SK-N-SH treated with all-trans-retinoic acid at 6 μM for 48 hours (cell line): Measurements from ENCODE around the gene KMO.

Source experiments
- ESRRG ChIP-seq: fragments of 250-450 bp; sonication (Bioruptor Pico); IDR thresholded peaks from 2 replicates; pipeline ENCODE4 v1.6.1; 2021; ENCODE audit warnings: mild to moderate bottlenecking
- RARB ChIP-seq: fragments of 250-450 bp; sonication (Bioruptor Pico); IDR thresholded peaks from 2 replicates; pipeline ENCODE4 v1.8.0; 2021; ENCODE audit warnings: mild to moderate bottlenecking, moderate library complexity
- ZFP3 ChIP-seq: fragments of 250-450 bp; sonication (Bioruptor Pico); IDR thresholded peaks from 2 replicates; pipeline ENCODE4 v1.5.0; 2020; ENCODE audit warnings: mild to moderate bottlenecking, moderate library complexity

DNA sequence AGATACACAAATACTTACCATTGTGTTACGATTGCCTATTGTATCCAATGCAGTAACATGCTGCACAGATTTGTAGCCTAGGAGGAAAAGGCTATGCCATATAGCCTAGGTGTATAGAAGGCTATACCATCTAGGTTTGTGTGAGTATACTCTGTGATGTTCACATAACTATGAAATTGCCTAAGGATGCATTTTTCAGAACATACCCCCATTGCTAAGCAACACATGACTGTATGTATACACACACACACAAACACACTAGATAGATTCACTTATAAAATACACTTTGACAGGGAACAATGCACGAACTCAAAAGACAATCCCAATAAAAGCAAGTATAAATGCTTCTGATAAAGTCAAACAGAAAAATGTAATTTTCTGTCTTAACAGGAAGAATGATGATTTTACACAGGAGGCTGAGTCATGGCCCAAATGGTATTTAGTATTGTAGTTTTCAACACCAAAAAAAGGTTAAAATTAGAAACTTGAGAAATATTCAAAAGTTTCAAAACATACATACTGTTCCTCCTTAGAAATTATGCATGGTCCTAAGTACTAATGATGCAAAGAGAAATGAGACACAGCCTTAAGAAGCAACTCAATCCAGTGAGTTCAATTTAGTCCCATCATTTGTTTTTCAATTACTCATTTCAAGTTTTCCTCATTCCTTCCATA lies 24.9 kb upstream of the KMO start:
- TF ChIP-seq ZFP3 (CRISPR knock-in tag) (no peak), RARB (CRISPR knock-in tag) (no peak), ESRRG (CRISPR knock-in tag) (no peak)
